Ishikawa (cell line): ENCODE data around the gene FBXO48.

Experiments used
- CEBPB ChIP-seq: IDR thresholded peaks from 2 replicates; pipeline ENCODE4 v1.6.1; 2012
- EGR1 ChIP-seq: IDR thresholded peaks from 2 replicates; pipeline ENCODE4 v1.6.1; 2012
- EP300 ChIP-seq: IDR thresholded peaks from 2 replicates; pipeline ENCODE4 v1.6.1; 2012; ENCODE audit warnings: borderline replicate concordance
- NFIC ChIP-seq: IDR thresholded peaks from 2 replicates; pipeline ENCODE4 v1.6.1; 2012
- RAD21 ChIP-seq: IDR thresholded peaks from 2 replicates; pipeline ENCODE4 v1.6.1; 2012; ENCODE audit warnings: low read depth
- TAF1 ChIP-seq: IDR thresholded peaks from 2 replicates; pipeline ENCODE4 v1.6.1; 2012; ENCODE audit warnings: low read depth, mild to moderate bottlenecking
- TCF12 ChIP-seq: IDR thresholded peaks from 2 replicates; pipeline ENCODE4 v1.6.1; 2012; ENCODE audit warnings: low read depth
- TF ChIP-seq, protein P1 (sequence below): IDR thresholded peaks from 2 replicates; pipeline ENCODE4 v1.6.1; 2012; ENCODE audit warnings: low read depth, mild to moderate bottlenecking

DNA sequence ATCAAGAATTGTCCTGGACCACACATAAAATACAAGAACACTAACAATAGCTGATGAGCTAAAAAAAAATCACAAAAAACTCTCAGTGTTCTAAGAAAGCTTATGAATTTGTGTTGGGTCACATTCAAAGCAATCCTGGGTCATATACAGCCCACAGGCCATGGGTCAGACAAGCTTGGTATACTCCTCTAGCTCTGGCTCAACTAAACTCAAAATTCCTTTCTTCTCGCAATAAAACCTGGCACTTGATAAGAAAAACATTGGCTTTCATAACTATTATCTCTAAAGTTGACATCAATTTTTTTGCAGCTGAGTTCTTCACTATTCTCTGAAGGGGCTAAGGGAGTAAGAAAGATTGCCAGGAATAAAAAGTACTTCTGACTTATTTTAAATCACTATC, 38.3 kb downstream of the FBXO48 start:
- TF ChIP-seq RAD21 (no peak), TAF1 (no peak), TCF12 (no peak), EP300 (no peak), CEBPB (no peak), EGR1 (no peak), NFIC (no peak)
- TF ChIP-seq, protein P1, sequence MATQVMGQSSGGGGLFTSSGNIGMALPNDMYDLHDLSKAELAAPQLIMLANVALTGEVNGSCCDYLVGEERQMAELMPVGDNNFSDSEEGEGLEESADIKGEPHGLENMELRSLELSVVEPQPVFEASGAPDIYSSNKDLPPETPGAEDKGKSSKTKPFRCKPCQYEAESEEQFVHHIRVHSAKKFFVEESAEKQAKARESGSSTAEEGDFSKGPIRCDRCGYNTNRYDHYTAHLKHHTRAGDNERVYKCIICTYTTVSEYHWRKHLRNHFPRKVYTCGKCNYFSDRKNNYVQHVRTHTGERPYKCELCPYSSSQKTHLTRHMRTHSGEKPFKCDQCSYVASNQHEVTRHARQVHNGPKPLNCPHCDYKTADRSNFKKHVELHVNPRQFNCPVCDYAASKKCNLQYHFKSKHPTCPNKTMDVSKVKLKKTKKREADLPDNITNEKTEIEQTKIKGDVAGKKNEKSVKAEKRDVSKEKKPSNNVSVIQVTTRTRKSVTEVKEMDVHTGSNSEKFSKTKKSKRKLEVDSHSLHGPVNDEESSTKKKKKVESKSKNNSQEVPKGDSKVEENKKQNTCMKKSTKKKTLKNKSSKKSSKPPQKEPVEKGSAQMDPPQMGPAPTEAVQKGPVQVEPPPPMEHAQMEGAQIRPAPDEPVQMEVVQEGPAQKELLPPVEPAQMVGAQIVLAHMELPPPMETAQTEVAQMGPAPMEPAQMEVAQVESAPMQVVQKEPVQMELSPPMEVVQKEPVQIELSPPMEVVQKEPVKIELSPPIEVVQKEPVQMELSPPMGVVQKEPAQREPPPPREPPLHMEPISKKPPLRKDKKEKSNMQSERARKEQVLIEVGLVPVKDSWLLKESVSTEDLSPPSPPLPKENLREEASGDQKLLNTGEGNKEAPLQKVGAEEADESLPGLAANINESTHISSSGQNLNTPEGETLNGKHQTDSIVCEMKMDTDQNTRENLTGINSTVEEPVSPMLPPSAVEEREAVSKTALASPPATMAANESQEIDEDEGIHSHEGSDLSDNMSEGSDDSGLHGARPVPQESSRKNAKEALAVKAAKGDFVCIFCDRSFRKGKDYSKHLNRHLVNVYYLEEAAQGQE = no peak
